ENCODE measurements around the gene GATAD2B.

DNA sequence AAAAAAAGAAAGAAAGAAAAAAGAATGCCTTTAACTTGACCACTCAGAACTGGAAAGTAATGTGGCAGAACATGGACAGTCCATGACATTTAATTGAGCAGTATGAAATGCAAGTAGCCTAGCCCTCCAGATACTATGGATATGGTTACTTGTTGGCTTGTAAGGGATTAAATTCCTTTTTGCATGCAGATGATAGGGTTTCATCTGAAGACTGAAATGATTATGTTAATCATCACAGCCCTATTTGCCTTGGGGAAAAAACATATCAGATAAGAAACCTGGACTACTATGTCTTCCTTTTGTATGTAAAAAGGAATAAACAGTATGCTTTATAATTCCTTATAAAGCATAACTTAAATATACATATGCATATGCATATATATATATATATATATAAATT lies 66.0 kb downstream of the GATAD2B start:
- TF ChIP-seq, protein P1, sequence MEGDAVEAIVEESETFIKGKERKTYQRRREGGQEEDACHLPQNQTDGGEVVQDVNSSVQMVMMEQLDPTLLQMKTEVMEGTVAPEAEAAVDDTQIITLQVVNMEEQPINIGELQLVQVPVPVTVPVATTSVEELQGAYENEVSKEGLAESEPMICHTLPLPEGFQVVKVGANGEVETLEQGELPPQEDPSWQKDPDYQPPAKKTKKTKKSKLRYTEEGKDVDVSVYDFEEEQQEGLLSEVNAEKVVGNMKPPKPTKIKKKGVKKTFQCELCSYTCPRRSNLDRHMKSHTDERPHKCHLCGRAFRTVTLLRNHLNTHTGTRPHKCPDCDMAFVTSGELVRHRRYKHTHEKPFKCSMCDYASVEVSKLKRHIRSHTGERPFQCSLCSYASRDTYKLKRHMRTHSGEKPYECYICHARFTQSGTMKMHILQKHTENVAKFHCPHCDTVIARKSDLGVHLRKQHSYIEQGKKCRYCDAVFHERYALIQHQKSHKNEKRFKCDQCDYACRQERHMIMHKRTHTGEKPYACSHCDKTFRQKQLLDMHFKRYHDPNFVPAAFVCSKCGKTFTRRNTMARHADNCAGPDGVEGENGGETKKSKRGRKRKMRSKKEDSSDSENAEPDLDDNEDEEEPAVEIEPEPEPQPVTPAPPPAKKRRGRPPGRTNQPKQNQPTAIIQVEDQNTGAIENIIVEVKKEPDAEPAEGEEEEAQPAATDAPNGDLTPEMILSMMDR (IDR thresholded peaks at IDR 0.05 in 4 of 5, conservative IDR thresholded peaks at IDR 0.05 in 1 of 5): no peak
- TF ChIP-seq POLR2A (IDR thresholded peaks at IDR 0.05): no peak
